Raji (cell line): ENCODE data around the gene C2orf80.
"Not testable (repeated sequence)": the region's sequence is repeated elsewhere in the genome, so short reads cannot be mapped to it uniquely, and the experiment has no call there.

Experiments
- POLR2A ChIP-seq: IDR thresholded peaks from 2 replicates; pipeline ENCODE4 v1.6.1; 2011; ENCODE audit warnings: low read depth, low read length, control low read depth; ENCODE audit not compliant: insufficient read depth

The C2orf80 gene

GRCh38 chr2:208125251-208125650 lies 64.6 kb downstream of the C2orf80 start:
- no peak for TF ChIP-seq POLR2A

GRCh38 chr2:208124013-208124715 lies 65.7 kb downstream of the C2orf80 start, which contains the start of gene CRYGD:
CRYGD (minus strand) TSS chr2:208124524; CDS start chr2:208124473, 51 bp downstream.
- not testable (repeated sequence) for TF ChIP-seq POLR2A

- no peak for TF ChIP-seq POLR2A
Measured at GRCh38 chr2:208122248-208122647, 67.6 kb downstream of the C2orf80 start.

- no peak for TF ChIP-seq POLR2A
Measured at GRCh38 chr2:208118918-208119317, 70.9 kb downstream of the C2orf80 start.
